Measurements from ENCODE around the gene GSG1.

The GSG1 gene

GRCh38 chr12:13079440-13079906 is 24.0 kb downstream of the GSG1 start:
- Histone ChIP-seq H3K27ac (ENCODE audit: low read depth, low read length, severe bottlenecking) (no peak overlapping the region), H3K36me3 (ENCODE audit: control insufficient read depth, insufficient read depth, low read length) (peaks cover 23% of the 10 kb centered on the region), H3K9me3 (ENCODE audit: control insufficient read depth, low read length) (no peaks in the 10 kb centered on the region), H3K4me3 (ENCODE audit: extremely low read depth, insufficient read depth, low read length, poor library complexity, severe bottlenecking) (no peak overlapping the region), H3K4me1 (ENCODE audit: control insufficient read depth, insufficient read depth, low read length, poor library complexity, severe bottlenecking) (peaks cover 4% of the 10 kb centered on the region)
- WGBS, 2 experiments (ENCODE audit: insufficient coverage in 2 of 2): 68 to 84% methylated on average over 6 of the region's 8 CpGs

GRCh38 chr12:13075786-13076570 is 27.5 kb downstream of the GSG1 start:
- Histone ChIP-seq H3K36me3 (ENCODE audit: control insufficient read depth, insufficient read depth, low read length) (peaks cover 46% of the 10 kb centered on the region), H3K4me1 (ENCODE audit: control insufficient read depth, insufficient read depth, low read length, poor library complexity, severe bottlenecking) (peaks cover 4% of the 10 kb centered on the region), H3K9me3 (ENCODE audit: control insufficient read depth, low read length) (no peaks in the 10 kb centered on the region), H3K4me3 (ENCODE audit: extremely low read depth, insufficient read depth, low read length, poor library complexity, severe bottlenecking) (no peak overlapping the region), H3K27ac (ENCODE audit: low read depth, low read length, severe bottlenecking) (no peak overlapping the region)
- 80 to 95% methylated on average over 6 to 7 of the region's 12 CpGs for WGBS, 2 experiments (ENCODE audit: insufficient coverage in 2 of 2)

- Histone ChIP-seq H3K36me3 (ENCODE audit: control insufficient read depth, insufficient read depth, low read length) (peaks cover 49% of the 10 kb centered on the region), H3K27ac (ENCODE audit: low read depth, low read length, severe bottlenecking) (no peak overlapping the region), H3K4me1 (ENCODE audit: control insufficient read depth, insufficient read depth, low read length, poor library complexity, severe bottlenecking) (peaks cover 4% of the 10 kb centered on the region), H3K9me3 (ENCODE audit: control insufficient read depth, low read length) (no peaks in the 10 kb centered on the region), H3K4me3 (ENCODE audit: extremely low read depth, insufficient read depth, low read length, poor library complexity, severe bottlenecking) (no peak overlapping the region)
Measured at GRCh38 chr12:13075118-13075480, 28.4 kb downstream of the GSG1 start.

- Histone ChIP-seq H3K36me3 (ENCODE audit: control insufficient read depth, insufficient read depth, low read length) (peaks cover 45% of the 10 kb centered on the region), H3K9me3 (ENCODE audit: control insufficient read depth, low read length) (no peaks in the 10 kb centered on the region), H3K4me1 (ENCODE audit: control insufficient read depth, insufficient read depth, low read length, poor library complexity, severe bottlenecking) (peaks cover 4% of the 10 kb centered on the region), H3K27ac (ENCODE audit: low read depth, low read length, severe bottlenecking) (no peak overlapping the region), H3K4me3 (ENCODE audit: extremely low read depth, insufficient read depth, low read length, poor library complexity, severe bottlenecking) (no peak overlapping the region)
- WGBS, 2 experiments (ENCODE audit: insufficient coverage in 2 of 2): 82 to 93% methylated on average over 2 to 3 of the region's 3 CpGs
Measured at GRCh38 chr12:13074396-13075117, 28.9 kb downstream of the GSG1 start.

GRCh38 chr12:13073173-13073572 is 30.3 kb downstream of the GSG1 start:
- H3K36me3 ChIP-seq (ENCODE audit: control insufficient read depth, insufficient read depth, low read length): peaks cover 51% of the 10 kb centered on the region
- 100% methylated on average over 1 to 2 of the region's 3 CpGs for WGBS, 2 experiments (ENCODE audit: insufficient coverage in 2 of 2)
- H3K4me1 ChIP-seq (ENCODE audit: control insufficient read depth, insufficient read depth, low read length, poor library complexity, severe bottlenecking): peaks cover 4% of the 10 kb centered on the region
- no peak overlapping the region for H3K27ac ChIP-seq (ENCODE audit: low read depth, low read length, severe bottlenecking)
- H3K4me3 ChIP-seq (ENCODE audit: extremely low read depth, insufficient read depth, low read length, poor library complexity, severe bottlenecking): no peak overlapping the region
- no peaks in the 10 kb centered on the region for H3K9me3 ChIP-seq (ENCODE audit: control insufficient read depth, low read length)

GRCh38 chr12:13071305-13072280 is 31.9 kb downstream of the GSG1 start:
- 71 to 78% methylated on average over 6 to 7 of the region's 10 CpGs for WGBS, 2 experiments (ENCODE audit: insufficient coverage in 2 of 2)
- no peak overlapping the region for H3K27ac ChIP-seq (ENCODE audit: low read depth, low read length, severe bottlenecking)
- H3K4me1 ChIP-seq (ENCODE audit: control insufficient read depth, insufficient read depth, low read length, poor library complexity, severe bottlenecking): peaks cover 4% of the 10 kb centered on the region

GRCh38 chr12:13069380-13069779 is 34.1 kb downstream of the GSG1 start:
- WGBS, 2 experiments (ENCODE audit: insufficient coverage in 2 of 2): 94 to 95% methylated on average over 4 to 5 of the region's 6 CpGs
- Histone ChIP-seq H3K4me3 (ENCODE audit: extremely low read depth, insufficient read depth, low read length, poor library complexity, severe bottlenecking) (no peak overlapping the region), H3K27ac (ENCODE audit: low read depth, low read length, severe bottlenecking) (no peak overlapping the region)

More at GRCh38 chr12:13071305-13072280, 31.9 kb downstream of the GSG1 start:
- no peaks in the 10 kb centered on the region for H3K9me3 ChIP-seq (ENCODE audit: control insufficient read depth, low read length)
- peaks cover 54% of the 10 kb centered on the region for H3K36me3 ChIP-seq (ENCODE audit: control insufficient read depth, insufficient read depth, low read length)
- no peak overlapping the region for H3K4me3 ChIP-seq (ENCODE audit: extremely low read depth, insufficient read depth, low read length, poor library complexity, severe bottlenecking)

GRCh38 chr12:13067322-13067721 is 36.1 kb downstream of the GSG1 start:
- no peak overlapping the region for H3K27ac ChIP-seq (ENCODE audit: low read depth, low read length, severe bottlenecking)
- no peaks in the 10 kb centered on the region for H3K9me3 ChIP-seq (ENCODE audit: control insufficient read depth, low read length)
- peaks cover 43% of the 10 kb centered on the region for H3K36me3 ChIP-seq (ENCODE audit: control insufficient read depth, insufficient read depth, low read length)
- no peak overlapping the region for H3K4me3 ChIP-seq (ENCODE audit: extremely low read depth, insufficient read depth, low read length, poor library complexity, severe bottlenecking)
- 100% methylated on average over 1 of the region's 1 CpG; no CpG with 5 or more reads in 1 of the 2 experiments for WGBS, 2 experiments (ENCODE audit: insufficient coverage in 2 of 2)
- H3K4me1 ChIP-seq (ENCODE audit: control insufficient read depth, insufficient read depth, low read length, poor library complexity, severe bottlenecking): no peaks in the 10 kb centered on the region

More at GRCh38 chr12:13069380-13069779, 34.1 kb downstream of the GSG1 start:
- H3K4me1 ChIP-seq (ENCODE audit: control insufficient read depth, insufficient read depth, low read length, poor library complexity, severe bottlenecking): no peaks in the 10 kb centered on the region
- H3K9me3 ChIP-seq (ENCODE audit: control insufficient read depth, low read length): no peaks in the 10 kb centered on the region
- H3K36me3 ChIP-seq (ENCODE audit: control insufficient read depth, insufficient read depth, low read length): peaks cover 52% of the 10 kb centered on the region

GRCh38 chr12:13066459-13066858 is 37.0 kb downstream of the GSG1 start:
- 89 to 96% methylated on average over 5 of the region's 7 CpGs for WGBS, 2 experiments (ENCODE audit: insufficient coverage in 2 of 2)
- Histone ChIP-seq H3K36me3 (ENCODE audit: control insufficient read depth, insufficient read depth, low read length) (peaks cover 42% of the 10 kb centered on the region), H3K4me3 (ENCODE audit: extremely low read depth, insufficient read depth, low read length, poor library complexity, severe bottlenecking) (no peak overlapping the region), H3K9me3 (ENCODE audit: control insufficient read depth, low read length) (no peaks in the 10 kb centered on the region), H3K27ac (ENCODE audit: low read depth, low read length, severe bottlenecking) (no peak overlapping the region), H3K4me1 (ENCODE audit: control insufficient read depth, insufficient read depth, low read length, poor library complexity, severe bottlenecking) (no peaks in the 10 kb centered on the region)

- H3K36me3 ChIP-seq (ENCODE audit: control insufficient read depth, insufficient read depth, low read length): peaks cover 41% of the 10 kb centered on the region
- H3K9me3 ChIP-seq (ENCODE audit: control insufficient read depth, low read length): no peaks in the 10 kb centered on the region
- 88 to 96% methylated on average over 1 to 2 of the region's 2 CpGs for WGBS, 2 experiments (ENCODE audit: insufficient coverage in 2 of 2)
- no peak overlapping the region for H3K4me3 ChIP-seq (ENCODE audit: extremely low read depth, insufficient read depth, low read length, poor library complexity, severe bottlenecking)
- no peak overlapping the region for H3K27ac ChIP-seq (ENCODE audit: low read depth, low read length, severe bottlenecking)
- no peaks in the 10 kb centered on the region for H3K4me1 ChIP-seq (ENCODE audit: control insufficient read depth, insufficient read depth, low read length, poor library complexity, severe bottlenecking)
Measured at GRCh38 chr12:13066014-13066413, 37.5 kb downstream of the GSG1 start.
